HS-5 (cell line): ENCODE data around the gene TRIM37.
"Not testable (repeated sequence)": the region's sequence is repeated elsewhere in the genome, so short reads cannot be mapped to it uniquely, and the experiment has no call there.

Experiments used
- DNase-seq: peaks from one replicate; pipeline ENCODE4 v3.0.0-alpha.2; 2012; ENCODE audit warnings: low read depth

Gene TRIM37

DNA sequence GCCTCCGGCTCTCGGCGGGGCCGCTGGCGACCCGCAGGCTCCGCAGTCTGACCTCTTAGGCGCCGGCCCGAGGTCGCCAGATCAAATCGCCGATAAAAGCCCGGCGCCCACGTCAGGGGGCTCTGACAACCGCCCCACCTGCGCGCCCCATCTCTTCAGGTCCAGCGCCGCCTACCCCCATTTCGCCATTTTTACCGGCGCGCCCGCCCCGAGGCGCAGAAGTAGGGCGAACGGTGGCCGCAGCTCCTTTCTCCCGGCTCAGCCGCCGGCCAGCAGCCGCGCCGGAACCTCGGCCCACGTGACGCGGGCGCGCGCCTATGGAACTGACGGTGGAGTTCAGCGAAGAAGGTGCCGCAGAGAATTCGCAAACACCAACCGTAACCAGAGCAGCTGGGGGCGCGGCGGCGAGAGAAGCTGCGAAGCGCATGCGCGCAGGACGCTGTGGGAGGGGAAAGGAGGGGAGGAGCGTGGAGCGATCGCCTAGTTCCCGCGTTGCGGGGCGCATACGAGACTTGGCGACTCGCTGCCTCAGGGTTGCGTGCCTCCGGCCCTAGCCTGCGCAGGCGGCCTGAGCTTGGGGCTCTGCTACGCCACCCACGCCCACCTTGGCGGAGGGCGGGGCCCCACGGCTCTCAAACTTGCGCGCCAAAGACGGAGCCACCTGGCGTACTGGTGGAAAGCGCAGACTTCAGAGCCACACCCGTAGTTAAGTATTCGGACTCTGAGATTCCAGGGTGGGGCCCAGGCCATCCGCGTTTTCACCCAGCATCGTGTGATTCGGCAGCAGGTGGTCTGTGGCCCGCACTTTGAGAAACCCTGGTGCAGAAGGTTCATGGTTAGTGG is at the start of gene TRIM37:
TRIM37 (minus strand) TSS at position 418 of the 843 bp plus-strand sequence. CDS start 419 bp downstream, outside the sequence.
- peak; percentile 95 for DNase-seq

- no peak for DNase-seq
These were observed 48.9 kb upstream of the TRIM37 start, which contains the start of gene PRR11 for GRCh38 chr17:59155439-59156177. Gene PRR11, plus strand, starts transcription at chr17:59155746. Its CDS starts 14,007 bp downstream, at chr17:59169753.

- DNase-seq, result peak; percentile 99
These were observed 48.2 kb upstream of the TRIM37 start, which contains the start of gene SKA2 for GRCh38 chr17:59154721-59155438. Gene SKA2, minus strand, starts transcription at chr17:59155186. Its CDS starts 23 bp downstream, at chr17:59155163.

- DNase-seq, result no peak
These were observed 47.6 kb upstream of the TRIM37 start for GRCh38 chr17:59154292-59154720.

- DNase-seq, result no peak
These were observed 46.2 kb upstream of the TRIM37 start for GRCh38 chr17:59152925-59153324.

DNA sequence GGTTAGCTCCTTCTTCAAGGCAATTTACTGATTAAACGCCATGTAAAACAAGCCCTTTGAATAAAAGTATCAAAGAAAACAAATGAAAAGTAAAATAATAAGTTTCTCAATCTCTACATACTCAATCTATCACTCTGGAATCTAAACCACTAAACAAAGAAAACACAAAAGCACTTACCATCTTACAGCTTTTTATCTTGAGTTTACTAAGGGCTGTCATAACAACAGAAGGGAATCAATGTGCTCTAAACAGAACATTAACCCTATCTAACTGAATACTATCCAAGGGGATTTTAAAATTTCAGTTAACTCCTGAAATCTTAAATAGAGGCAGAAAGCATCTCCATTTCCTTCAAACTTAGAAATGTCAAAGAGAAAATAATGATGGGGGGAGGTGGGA is 44.9 kb upstream of the TRIM37 start:
- no peak for DNase-seq

DNA sequence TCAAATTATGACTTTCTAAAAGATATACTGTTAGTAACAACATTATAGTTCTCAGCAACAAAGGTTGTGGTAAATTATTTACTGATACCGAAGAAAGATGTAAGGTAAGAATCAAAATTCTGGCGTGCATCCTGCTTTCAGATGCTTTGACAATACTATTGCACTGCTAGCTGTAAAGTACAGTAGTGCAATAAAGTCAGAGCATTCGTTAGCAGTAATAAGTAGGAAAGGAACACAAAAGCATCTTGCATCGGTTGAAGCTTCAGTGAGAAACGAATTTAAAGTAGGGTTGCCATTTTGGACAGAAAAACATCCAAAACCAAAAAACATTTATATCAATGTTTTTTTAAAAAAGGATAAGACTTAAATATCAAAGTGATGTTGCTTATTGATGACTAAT is 44.3 kb upstream of the TRIM37 start:
- DNase-seq, result no peak

- DNase-seq, result no peak
These were observed 43.3 kb upstream of the TRIM37 start for GRCh38 chr17:59149841-59150511.

GRCh38 chr17:59149051-59149450 is 42.4 kb upstream of the TRIM37 start:
- DNase-seq, result peak; percentile 51

- no peak for DNase-seq
These were observed 39.0 kb upstream of the TRIM37 start for GRCh38 chr17:59145571-59146096.

DNA sequence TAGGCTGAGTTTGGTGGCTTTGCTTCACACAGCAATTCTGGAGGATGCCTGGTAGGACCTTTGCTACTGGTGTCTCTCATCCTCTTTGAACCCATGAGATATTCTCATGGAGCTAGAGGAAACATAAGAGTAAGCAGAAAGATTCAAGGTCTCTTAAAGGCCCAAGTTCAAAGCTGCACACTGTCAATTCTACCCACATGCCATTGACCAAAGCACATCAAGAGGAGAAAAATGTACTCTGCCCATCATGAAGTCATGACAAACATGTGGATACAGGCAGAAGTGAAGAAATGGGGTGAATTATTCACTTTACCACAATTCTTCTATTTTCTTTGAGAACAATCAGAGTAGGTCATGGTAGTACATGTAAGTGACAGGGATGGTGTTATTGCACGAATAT is 35.2 kb upstream of the TRIM37 start:
- no peak for DNase-seq

- DNase-seq, result no peak
These were observed 33.3 kb upstream of the TRIM37 start for GRCh38 chr17:59139939-59140338.

GRCh38 chr17:59138339-59138738 is 31.7 kb upstream of the TRIM37 start:
- DNase-seq, result not testable (repeated sequence)

DNA sequence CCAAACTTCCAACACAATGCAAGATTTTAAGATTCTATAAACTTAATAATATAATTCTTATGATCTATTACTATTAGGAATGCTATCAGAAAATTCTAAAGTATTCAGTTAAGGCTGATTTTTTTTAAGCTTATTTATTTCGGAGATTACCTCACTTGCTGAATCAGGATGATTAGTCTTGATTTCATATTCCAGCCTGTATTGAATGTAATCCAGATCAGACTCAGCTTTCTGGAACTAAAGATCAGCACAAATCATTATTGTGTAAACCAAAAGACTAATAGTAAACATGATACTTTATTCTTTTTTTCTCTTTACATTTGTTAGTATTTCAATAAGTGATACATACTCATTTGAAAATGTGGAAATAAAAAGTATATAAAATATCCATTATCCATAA is 24.5 kb upstream of the TRIM37 start:
- no peak for DNase-seq

- no peak for DNase-seq
These were observed 23.1 kb upstream of the TRIM37 start for GRCh38 chr17:59129814-59130213.

GRCh38 chr17:59126809-59127417 is 20.2 kb upstream of the TRIM37 start:
- no peak for DNase-seq

DNA sequence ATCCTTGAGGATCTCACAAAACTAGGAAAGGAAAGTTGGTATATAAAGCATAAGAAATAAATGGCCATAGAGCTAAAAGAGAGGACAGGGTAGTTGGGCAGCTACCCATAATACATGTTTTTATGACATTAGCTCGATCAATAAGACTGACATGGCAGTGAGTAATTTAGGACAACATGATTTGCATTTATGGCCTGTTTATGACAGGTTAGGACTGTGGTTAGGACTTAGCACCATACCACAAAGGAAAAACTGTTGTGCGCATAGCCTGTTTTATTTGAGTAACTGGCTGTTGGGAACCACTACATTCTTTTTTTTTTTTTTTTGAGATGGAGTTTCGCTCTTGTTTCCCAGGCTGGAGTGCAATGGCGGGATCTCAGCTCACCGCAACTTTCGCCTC is 18.0 kb upstream of the TRIM37 start:
- no peak for DNase-seq

- DNase-seq, result no peak
These were observed 15.3 kb upstream of the TRIM37 start for GRCh38 chr17:59121901-59122480.

- no peak for DNase-seq
These were observed 8.8 kb upstream of the TRIM37 start for GRCh38 chr17:59115474-59115873.

- no peak for DNase-seq
These were observed 4.9 kb upstream of the TRIM37 start for GRCh38 chr17:59111539-59111938.

DNA sequence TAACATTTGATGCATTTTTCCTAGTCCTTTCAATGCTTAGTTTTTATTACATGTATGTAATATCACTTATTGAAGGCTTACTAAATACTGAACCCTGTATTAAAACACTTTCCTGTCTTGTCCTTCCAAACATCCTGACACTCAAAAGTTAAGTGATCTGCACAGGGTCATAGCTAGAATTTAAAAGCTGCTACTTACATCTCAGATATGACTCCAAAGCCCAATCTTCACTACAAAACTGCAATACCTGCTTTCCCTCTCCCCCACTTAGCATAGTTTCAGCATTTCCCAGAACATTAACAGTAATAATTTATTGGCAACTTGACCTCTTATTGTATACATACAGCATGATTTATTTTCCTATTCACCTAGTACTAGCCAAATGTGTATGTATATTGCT is 4.3 kb upstream of the TRIM37 start:
- no peak for DNase-seq
